NCI-H2196 (cell line): ENCODE data around the gene PID1.

Experiments
- DNase-seq: peaks from one replicate; lab custom pipeline; 2025; ENCODE audit not compliant: unreplicated experiment; lab: John Stamatoyannopoulos, UW

Gene PID1

GRCh38 chr2:229261599-229261998 is 9.5 kb downstream of the PID1 start:
- no peak for DNase-seq

GRCh38 chr2:229261076-229261475 is 10.0 kb downstream of the PID1 start:
- DNase-seq: no peak

GRCh38 chr2:229257985-229258384 is 13.1 kb downstream of the PID1 start:
- DNase-seq: no peak

- DNase-seq: no peak
Observed at GRCh38 chr2:229256376-229256775, 14.7 kb downstream of the PID1 start.

GRCh38 chr2:229254206-229254605 is 16.9 kb downstream of the PID1 start:
- no peak for DNase-seq

- no peak for DNase-seq
Observed at GRCh38 chr2:229252996-229253395, 18.1 kb downstream of the PID1 start.

GRCh38 chr2:229252280-229252679 is 18.8 kb downstream of the PID1 start:
- DNase-seq: no peak

- no peak for DNase-seq
Observed at GRCh38 chr2:229249536-229249935, 21.6 kb downstream of the PID1 start.

GRCh38 chr2:229246334-229246733 is 24.8 kb downstream of the PID1 start:
- DNase-seq: no peak

GRCh38 chr2:229244975-229245374 is 26.1 kb downstream of the PID1 start:
- DNase-seq: no peak

GRCh38 chr2:229243890-229244560 is 27.1 kb downstream of the PID1 start:
- DNase-seq: no peak

- no peak for DNase-seq
Observed at GRCh38 chr2:229240984-229241491, 30.0 kb downstream of the PID1 start.

- DNase-seq: no peak
Observed at GRCh38 chr2:229239021-229239420, 32.1 kb downstream of the PID1 start.

- no peak for DNase-seq
Observed at GRCh38 chr2:229237270-229237669, 33.8 kb downstream of the PID1 start.

- DNase-seq: no peak
Observed at GRCh38 chr2:229235131-229235914, 35.8 kb downstream of the PID1 start.

GRCh38 chr2:229231885-229232284 is 39.2 kb downstream of the PID1 start:
- no peak for DNase-seq

- DNase-seq: no peak
Observed at GRCh38 chr2:229231328-229231868, 39.7 kb downstream of the PID1 start.

- DNase-seq: no peak
Observed at GRCh38 chr2:229230911-229231310, 40.2 kb downstream of the PID1 start.

GRCh38 chr2:229230256-229230655 is 40.8 kb downstream of the PID1 start:
- DNase-seq: no peak

- DNase-seq: no peak
Observed at GRCh38 chr2:229226382-229226781, 44.7 kb downstream of the PID1 start.

GRCh38 chr2:229223107-229223506 is 48.0 kb downstream of the PID1 start:
- DNase-seq: no peak

- DNase-seq: no peak
Observed at GRCh38 chr2:229221641-229222040, 49.4 kb downstream of the PID1 start.
